Mesenchymal stem cell (in vitro differentiated cells and primary cell): ENCODE data around the gene NACC2.

Experiments
- DNase-seq: peaks from one replicate; pipeline ENCODE4 v3.0.0-alpha.2; 2013
- H2AFZ ChIP-seq: one replicate; pipeline ENCODE4 v1.6.1; 2013; ENCODE audit warnings: low read depth, mild to moderate bottlenecking, control low read depth, inconsistent platforms, low read length, moderate library complexity
- H2AK5ac ChIP-seq: 2 replicates; pipeline ENCODE4 v1.6.1; 2013; ENCODE audit warnings: low read length, moderate library complexity, mild to moderate bottlenecking, inconsistent platforms; ENCODE audit not compliant: severe bottlenecking
- H2BK120ac ChIP-seq: one replicate; pipeline ENCODE4 v1.6.1; 2013; ENCODE audit warnings: low read depth, mild to moderate bottlenecking, inconsistent platforms, low read length, moderate library complexity
- H2BK12ac ChIP-seq, 2 experiments: one replicate each; pipeline ENCODE4 v1.6.1; 2013; ENCODE audit warnings: inconsistent platforms in 2 of 2, low read length in 2 of 2, mild to moderate bottlenecking in 2 of 2, moderate library complexity in 2 of 2, control low read depth in 1 of 2
- H2BK15ac ChIP-seq: one replicate; pipeline ENCODE4 v1.6.1; 2013; ENCODE audit warnings: mild to moderate bottlenecking, low read depth, inconsistent platforms; ENCODE audit not compliant: poor library complexity, severe bottlenecking
- H2BK5ac ChIP-seq: 2 replicates; pipeline ENCODE4 v1.6.1; 2013; ENCODE audit warnings: low read depth, mild to moderate bottlenecking, low read length, control low read depth, inconsistent platforms; ENCODE audit not compliant: poor library complexity, severe bottlenecking
- H3K14ac ChIP-seq, 2 experiments: one replicate each; pipeline ENCODE4 v1.6.1; 2013; ENCODE audit warnings: inconsistent platforms in 2 of 2, low read length in 2 of 2, control low read depth in 1 of 2, mild to moderate bottlenecking in 1 of 2, moderate library complexity in 1 of 2
- H3K18ac ChIP-seq, 2 experiments: one replicate each; pipeline ENCODE4 v1.6.1; 2013; ENCODE audit warnings: inconsistent platforms in 2 of 2, low read length in 2 of 2, control low read depth in 1 of 2, low read depth in 1 of 2, mild to moderate bottlenecking in 1 of 2
- H3K23ac ChIP-seq, 2 experiments: one replicate each; pipeline ENCODE4 v1.6.1; 2013; ENCODE audit warnings: inconsistent platforms in 2 of 2, low read length in 2 of 2, mild to moderate bottlenecking in 2 of 2, moderate library complexity in 2 of 2, control low read depth in 1 of 2
- H3K27ac ChIP-seq: 2 replicates; pipeline ENCODE4 v1.5.1; 2013; ENCODE audit warnings: mild to moderate bottlenecking, moderate library complexity, low read length, control low read depth, inconsistent platforms; ENCODE audit not compliant: poor library complexity, severe bottlenecking
- H3K27me3 ChIP-seq, 2 experiments: 2 replicates each; pipeline versions ENCODE4 v1.6.1 to v1.7.0; 2013; ENCODE audit warnings: low read length in 2 of 2, mild to moderate bottlenecking in 2 of 2, moderate library complexity in 2 of 2, control low read depth in 1 of 2, inconsistent platforms in 1 of 2; ENCODE audit not compliant: control insufficient read depth in 1 of 2, insufficient read depth in 1 of 2
- H3K36me3 ChIP-seq, 2 experiments: 2 replicates each; pipeline versions ENCODE4 v1.6.1 to v1.7.0; 2013; ENCODE audit warnings: low read length in 2 of 2, control low read depth in 1 of 2, inconsistent platforms in 1 of 2, low read depth in 1 of 2, mild to moderate bottlenecking in 1 of 2; ENCODE audit not compliant: insufficient read depth in 2 of 2, control insufficient read depth in 1 of 2
- H3K4ac ChIP-seq, 2 experiments: one replicate each; pipeline ENCODE4 v1.6.1; 2013; ENCODE audit warnings: inconsistent platforms in 2 of 2, low read length in 2 of 2, mild to moderate bottlenecking in 2 of 2, moderate library complexity in 2 of 2, control low read depth in 1 of 2, low read depth in 1 of 2
- H3K4me1 ChIP-seq: 2 replicates; pipeline ENCODE4 v1.6.1; 2013; ENCODE audit warnings: low read depth, low read length, control low read depth; ENCODE audit not compliant: control insufficient read depth, insufficient read depth
- H3K4me2 ChIP-seq: 2 replicates; pipeline ENCODE4 v1.6.1; 2013; ENCODE audit warnings: low read length, mild to moderate bottlenecking, inconsistent platforms; ENCODE audit not compliant: poor library complexity, severe bottlenecking
- H3K4me3 ChIP-seq, 2 experiments: 2 replicates each; pipeline versions ENCODE4 v1.5.1 to v1.7.0; 2013; ENCODE audit warnings: low read length in 2 of 2, mild to moderate bottlenecking in 2 of 2, control low read depth in 1 of 2, low read depth in 1 of 2; ENCODE audit not compliant: insufficient read depth in 1 of 2
- H3K79me1 ChIP-seq: replicated peaks from 2 replicates; pipeline ENCODE4 v1.6.1; 2013; ENCODE audit warnings: mild to moderate bottlenecking, control low read depth, low read length, inconsistent platforms; ENCODE audit not compliant: poor library complexity, severe bottlenecking
- H3K9ac ChIP-seq: 2 replicates; pipeline ENCODE4 v1.7.0; 2013; ENCODE audit warnings: mild to moderate bottlenecking, low read length, moderate library complexity
- H3K9me3 ChIP-seq: 2 replicates; pipeline ENCODE4 v1.7.0; 2013; ENCODE audit warnings: mild to moderate bottlenecking, low read length; ENCODE audit not compliant: control insufficient read depth
- H4K8ac ChIP-seq: one replicate; pipeline ENCODE4 v1.6.1; 2013; ENCODE audit warnings: inconsistent platforms, mild to moderate bottlenecking, low read length, moderate library complexity
- H4K91ac ChIP-seq: one replicate; pipeline ENCODE4 v1.6.1; 2013; ENCODE audit warnings: mild to moderate bottlenecking, low read length, inconsistent platforms
- WGBS: methylation state at CpG from one replicate; pipeline ENCODE4 v1.1.7; 2013; ENCODE audit warnings: mixed read lengths; 5-methylcytosine and 5-hydroxymethylcytosine counted together

The NACC2 gene

GRCh38 chr9:136135326-136136126 lies 40.4 kb upstream of the NACC2 start:
- no peak overlapping the region for H2BK5ac ChIP-seq
- no peak overlapping the region for H3K4ac ChIP-seq
- H2BK120ac ChIP-seq, result no peak overlapping the region
- no peak overlapping the region for H3K27ac ChIP-seq
- H2AK5ac ChIP-seq, result no peak overlapping the region
- H3K4me2 ChIP-seq, result no peak overlapping the region
- peaks cover 57 to 72% of the 10 kb centered on the region in 2 experiments for H3K27me3 ChIP-seq
- 65% methylated on average over 18 of the region's 18 CpGs for WGBS
- no peaks in the 10 kb centered on the region for H3K36me3 ChIP-seq
- H3K4me1 ChIP-seq, result peaks cover 19% of the 10 kb centered on the region
- peak overlapping the region in 1 of 2 experiments; percentile 37 for H2BK12ac ChIP-seq
- no peak overlapping the region for H3K23ac ChIP-seq
- no peak overlapping the region for H2AFZ ChIP-seq
- H3K4me3 ChIP-seq, result no peak overlapping the region
- no peaks in the 10 kb centered on the region for H3K79me1 ChIP-seq
- H3K9me3 ChIP-seq, result no peaks in the 10 kb centered on the region
- H2BK15ac ChIP-seq, result no peak overlapping the region
- peak overlapping the region in 1 of 2 experiments; percentile 9 for H3K18ac ChIP-seq
- no peak overlapping the region for H3K9ac ChIP-seq
- H3K14ac ChIP-seq, result peak overlapping the region in 1 of 2 experiments; percentile 88
- no peak overlapping the region for H4K8ac ChIP-seq
- no peak overlapping the region for H4K91ac ChIP-seq
- no peak for DNase-seq

DNA sequence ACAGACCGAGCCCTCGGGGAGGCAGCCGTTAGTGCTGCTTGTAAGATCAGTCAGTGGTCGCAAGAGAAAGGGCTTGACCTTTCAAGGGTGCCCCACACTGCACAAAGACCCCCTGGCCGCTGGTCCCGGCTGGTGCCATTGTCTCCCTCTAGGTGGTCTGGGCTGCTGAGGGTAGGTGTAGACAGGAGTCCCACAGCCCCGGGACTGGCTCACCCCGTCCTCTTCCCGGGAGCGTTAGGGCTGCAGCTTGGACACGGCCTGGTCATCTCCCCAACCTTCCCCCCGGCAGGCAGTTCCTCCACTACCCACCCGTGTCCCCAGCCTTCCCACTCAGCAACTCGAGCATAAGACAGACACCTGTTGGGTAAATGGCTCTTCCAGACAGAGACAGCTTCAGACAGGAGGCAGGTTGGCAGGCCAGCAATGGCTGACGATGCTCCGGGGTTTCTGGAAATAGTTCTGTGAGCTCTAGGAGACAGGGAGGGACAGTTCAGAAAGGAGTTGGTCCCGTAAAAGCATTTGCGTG lies 38.9 kb upstream of the NACC2 start:
- no peak for DNase-seq
- no peak overlapping the region for H3K23ac ChIP-seq
- peak overlapping the region in 1 of 2 experiments; percentile 14 for H3K18ac ChIP-seq
- H3K4me1 ChIP-seq, result peaks cover 19% of the 10 kb centered on the region
- no peak overlapping the region for H3K4me3 ChIP-seq
- H3K4me2 ChIP-seq, result no peak overlapping the region
- no peaks in the 10 kb centered on the region for H3K79me1 ChIP-seq
- no peak overlapping the region for H2AK5ac ChIP-seq
- H3K14ac ChIP-seq, result peak overlapping the region in 1 of 2 experiments; percentile 31
- no peaks in the 10 kb centered on the region for H3K9me3 ChIP-seq
- H3K27me3 ChIP-seq, result peaks cover 61 to 82% of the 10 kb centered on the region in 2 experiments
- no peak overlapping the region for H2BK120ac ChIP-seq
- no peak overlapping the region for H3K9ac ChIP-seq
- WGBS, result 43% methylated on average over 18 of the region's 18 CpGs
- H3K36me3 ChIP-seq, result peaks cover 0 to 3% of the 10 kb centered on the region in 2 experiments
- peak overlapping the region; percentile 16 for H4K91ac ChIP-seq
- peak overlapping the region; percentile 13 for H4K8ac ChIP-seq
- no peak overlapping the region for H2BK5ac ChIP-seq
- no peak overlapping the region for H3K4ac ChIP-seq
- H2BK15ac ChIP-seq, result no peak overlapping the region
- H2AFZ ChIP-seq, result no peak overlapping the region
- H3K27ac ChIP-seq, result no peak overlapping the region
- H2BK12ac ChIP-seq, result no peak overlapping the region

DNA sequence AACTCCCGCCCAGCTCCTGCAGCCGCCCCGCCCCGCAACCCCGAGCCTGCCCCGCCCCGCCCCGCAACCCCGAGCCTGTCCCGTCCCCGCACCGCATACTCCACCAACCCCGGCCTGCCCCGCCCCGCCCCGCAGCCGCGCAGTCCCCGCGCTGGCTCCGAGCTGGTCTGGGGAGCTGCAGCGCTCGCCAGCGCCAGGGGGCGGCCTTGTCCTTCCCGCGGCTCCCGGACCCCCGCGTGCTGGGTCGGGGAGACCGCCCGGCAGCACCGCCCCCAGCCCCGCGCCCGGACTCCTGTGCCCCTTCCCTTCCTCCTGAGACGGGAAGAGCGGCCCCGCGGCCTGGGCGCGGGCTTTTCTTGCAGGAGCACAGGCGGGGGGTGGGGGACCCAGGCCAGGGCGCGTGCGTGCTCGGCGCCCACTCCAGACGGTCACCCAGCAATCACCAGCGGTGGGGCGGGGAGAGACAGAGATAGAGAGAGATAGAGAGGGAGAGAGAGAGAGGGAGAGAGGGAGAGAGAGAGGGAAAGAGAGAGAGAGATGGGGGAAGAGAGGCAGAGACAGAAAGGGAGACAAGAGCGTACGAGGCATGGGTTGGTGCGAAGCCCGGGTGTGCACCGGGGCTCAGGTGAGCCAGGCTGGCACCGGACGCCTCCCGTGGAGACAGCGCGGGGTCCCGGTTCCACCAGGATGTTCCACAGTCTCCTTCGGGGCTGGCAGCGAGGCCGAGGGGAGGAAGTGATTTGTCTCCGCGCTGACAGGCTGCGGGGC lies 38.3 kb upstream of the NACC2 start:
- peaks cover 19% of the 10 kb centered on the region for H3K4me1 ChIP-seq
- 6% methylated on average over 60 of the region's 69 CpGs for WGBS

More for the DNA sequence above, 38.3 kb upstream of the NACC2 start:
- Histone ChIP-seq H3K14ac (no peak overlapping the region), H3K18ac (peak overlapping the region; percentile 14 to 18), H2AFZ (peak overlapping the region; percentile 65), H2BK12ac (no peak overlapping the region), H2BK120ac (peak overlapping the region; percentile 42), H3K9ac (no peak overlapping the region), H4K91ac (peak overlapping the region; percentile 16), H4K8ac (peak overlapping the region; percentile 42), H3K23ac (no peak overlapping the region), H3K79me1 (no peaks in the 10 kb centered on the region), H3K4ac (no peak overlapping the region), H3K4me2 (peak overlapping the region; percentile 87), H2BK15ac (no peak overlapping the region), H2BK5ac (no peak overlapping the region), H2AK5ac (no peak overlapping the region), H3K4me3 (peak overlapping the region in 1 of 2 experiments; percentile 38), H3K27ac (no peak overlapping the region), H3K36me3 (peaks cover 0 to 3% of the 10 kb centered on the region in 2 experiments), H3K27me3 (peaks cover 64 to 85% of the 10 kb centered on the region in 2 experiments), H3K9me3 (no peaks in the 10 kb centered on the region)
- peak; percentile 40 for DNase-seq
